GM20431 (cell line): ENCODE measurements around the gene PLPPR1.

ENCODE experiments used
- in situ Hi-C: fragments of 300-500 bp; cut with MseI, MboI; formaldehyde crosslinking; loops from one replicate; pipeline ENCODE4 v1.15.0; 2020; ENCODE audit warnings: low sequenced_read_pairs; ENCODE audit not compliant: unreplicated experiment

The PLPPR1 gene

GRCh38 chr9:101028346-101029314, at the start of gene PLPPR1:
Gene PLPPR1, plus strand, starts transcription at chr9:101028727.
- in situ Hi-C loops = no loop called here

- in situ Hi-C loops = no loop called here
These were observed 38.8 kb upstream of the PLPPR1 start for GRCh38 chr9:100989731-100990130.

GRCh38 chr9:100990605-100991381, 37.7 kb upstream of the PLPPR1 start:
- in situ Hi-C loops = no loop called here

- in situ Hi-C loops = no loop called here
These were observed 35.9 kb upstream of the PLPPR1 start for GRCh38 chr9:100992632-100993031.

- in situ Hi-C loops = no loop called here
These were observed 28.5 kb upstream of the PLPPR1 start for GRCh38 chr9:100999906-101000544.

- in situ Hi-C loops = no loop called here
These were observed 23.3 kb upstream of the PLPPR1 start for GRCh38 chr9:101005246-101005645.

- in situ Hi-C loops = no loop called here
These were observed 14.0 kb upstream of the PLPPR1 start for GRCh38 chr9:101014566-101014965.

- in situ Hi-C loops = no loop called here
These were observed 10.1 kb upstream of the PLPPR1 start for GRCh38 chr9:101018467-101018866.

- in situ Hi-C loops = no loop called here
These were observed 5.8 kb upstream of the PLPPR1 start for GRCh38 chr9:101022704-101023103.

GRCh38 chr9:101025940-101026339, 2.6 kb upstream of the PLPPR1 start:
- in situ Hi-C loops = no loop called here

GRCh38 chr9:101026824-101027223, 1.7 kb upstream of the PLPPR1 start:
- in situ Hi-C loops = no loop called here

GRCh38 chr9:101027236-101027635, 1.3 kb upstream of the PLPPR1 start:
- in situ Hi-C loops = no loop called here

GRCh38 chr9:101027733-101028345, 688 bp upstream of the PLPPR1 start:
- in situ Hi-C loops = no loop called here

GRCh38 chr9:101029315-101030085, 973 bp downstream of the PLPPR1 start:
- in situ Hi-C loops = no loop called here

- in situ Hi-C loops = no loop called here
These were observed 1.5 kb downstream of the PLPPR1 start for GRCh38 chr9:101030086-101030391.

- in situ Hi-C loops = no loop called here
These were observed 3.9 kb downstream of the PLPPR1 start for GRCh38 chr9:101032426-101032825.

GRCh38 chr9:101034222-101034621, 5.7 kb downstream of the PLPPR1 start:
- in situ Hi-C loops = no loop called here

- in situ Hi-C loops = no loop called here
These were observed 6.6 kb downstream of the PLPPR1 start for GRCh38 chr9:101035098-101035497.

- in situ Hi-C loops = no loop called here
These were observed 8.9 kb downstream of the PLPPR1 start for GRCh38 chr9:101037430-101037829.

- in situ Hi-C loops = no loop called here
These were observed 10.0 kb downstream of the PLPPR1 start for GRCh38 chr9:101038488-101038887.
